Karpas-422 (cell line): ENCODE measurements around the gene SLC16A8. TPM values are rescaled to one million over a fixed set of nuclear protein-coding genes. Genes with fewer than 3 reads are reported as not detected.

Source experiments
- DNase-seq: peaks from one replicate; pipeline ENCODE4 v3.0.0-alpha.2; 2015
- H2AFZ ChIP-seq: fragments of 200-600 bp; sonication (generic); 2 replicates; pipeline ENCODE4 v1.6.1; 2014; ENCODE audit warnings: antibody characterized with exemption, low read length, mixed read lengths
- H3K27ac ChIP-seq: fragments of 200-600 bp; sonication (generic); 2 replicates; pipeline ENCODE4 v1.5.1; 2014; ENCODE audit warnings: mild to moderate bottlenecking, low read length, moderate library complexity
- H3K27me3 ChIP-seq: fragments of 200-600 bp; sonication (generic); 2 replicates; pipeline ENCODE4 v1.6.1; 2014; ENCODE audit warnings: low read length, mixed read lengths
- H3K36me3 ChIP-seq: fragments of 200-600 bp; sonication (generic); 2 replicates; pipeline ENCODE4 v1.6.1; 2014; ENCODE audit warnings: low read length, mixed read lengths; ENCODE audit not compliant: insufficient read depth
- H3K4me1 ChIP-seq: fragments of 200-600 bp; sonication (generic); 2 replicates; pipeline ENCODE4 v1.6.1; 2014; ENCODE audit warnings: mild to moderate bottlenecking, low read length, mixed read lengths
- H3K4me2 ChIP-seq: fragments of 200-600 bp; sonication (generic); 2 replicates; pipeline ENCODE4 v1.6.1; 2014; ENCODE audit warnings: low read length, low read depth, mild to moderate bottlenecking; ENCODE audit not compliant: poor library complexity, severe bottlenecking
- H3K4me3 ChIP-seq: fragments of 200-600 bp; sonication (generic); 2 replicates; pipeline ENCODE4 v1.5.1; 2014; ENCODE audit warnings: mild to moderate bottlenecking, antibody characterized with exemption, low read length, mixed read lengths
- H3K79me2 ChIP-seq: fragments of 200-600 bp; sonication (generic); 2 replicates; pipeline ENCODE4 v1.6.1; 2014; ENCODE audit warnings: mild to moderate bottlenecking, low read length, mixed read lengths
- H3K9ac ChIP-seq: fragments of 200-600 bp; sonication (generic); 2 replicates; pipeline ENCODE4 v1.6.0; 2014; ENCODE audit warnings: low read length
- H3K9me2 ChIP-seq: fragments of 200-600 bp; sonication (generic), shearing (Covaris generic); replicated peaks from 2 replicates; pipeline ENCODE4 v1.6.0; 2014; ENCODE audit warnings: mild to moderate bottlenecking, low read length, moderate library complexity; ENCODE audit not compliant: insufficient read depth
- H3K9me3 ChIP-seq: fragments of 300-700, 200-600 bp; sonication (generic); 2 replicates; pipeline ENCODE4 v1.6.1; 2014; ENCODE audit warnings: low read length, mixed read lengths
- H4K20me1 ChIP-seq: fragments of 200-600 bp; sonication (generic); 2 replicates; pipeline ENCODE4 v1.6.1; 2014; ENCODE audit warnings: mild to moderate bottlenecking, antibody characterized with exemption, low read length, low read depth; ENCODE audit not compliant: insufficient read depth
- total RNA-seq: library from RNA; depleted of rRNA; stranded (reverse); fragments of >200 nt; shearing (Covaris generic); gene quantifications from 2 replicates; pipeline ENCODE4 v1.2.3, GENCODE V29; 2014; ENCODE audit warnings: low replicate concordance

The SLC16A8 gene
- total RNA-seq, 1 experiment from 2014 or later: not detected

DNA sequence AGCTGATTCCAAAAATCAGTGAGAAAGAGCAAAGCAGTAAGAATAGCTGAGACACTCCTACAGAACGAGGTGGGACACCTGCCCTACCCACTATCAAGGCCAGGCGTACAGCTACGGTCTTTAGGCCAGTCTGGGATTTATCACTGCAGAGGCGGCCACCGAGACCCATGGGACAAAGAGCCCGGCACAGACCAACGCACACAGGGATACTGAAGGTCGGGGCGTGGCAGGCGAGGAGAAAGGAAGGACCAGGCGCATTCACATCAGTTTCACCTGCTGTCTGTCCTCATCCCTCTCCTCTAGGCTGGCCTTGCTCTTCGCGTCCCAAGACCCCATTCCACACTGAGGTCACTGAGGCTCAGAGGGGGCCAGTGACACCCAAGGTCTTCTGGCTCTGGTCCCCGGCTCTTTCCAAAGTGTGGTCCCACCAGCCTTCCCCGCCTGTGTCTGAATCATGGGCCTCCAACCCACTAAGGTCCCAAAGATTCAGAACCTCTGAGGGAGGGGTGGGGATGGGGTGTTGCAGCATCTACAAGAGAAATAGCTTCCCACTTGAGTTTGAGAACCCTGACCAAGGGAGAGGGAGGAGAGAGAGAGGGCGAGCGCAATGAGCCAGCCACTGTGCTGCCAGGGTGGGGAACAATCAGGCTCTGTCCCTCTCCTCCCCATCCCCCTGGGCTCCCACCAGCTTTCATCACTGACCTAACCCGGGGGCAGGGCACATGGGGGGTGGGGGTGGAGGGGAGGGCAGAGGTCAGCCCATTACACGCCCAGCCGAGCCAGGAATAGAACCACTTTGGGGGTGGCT lies 34.0 kb downstream of the SLC16A8 start:
- Histone ChIP-seq H3K4me3 (no peak overlapping the region), H3K36me3 (no peaks in the 10 kb centered on the region), H2AFZ (no peak overlapping the region), H3K9me3 (no peaks in the 10 kb centered on the region), H4K20me1 (no peaks in the 10 kb centered on the region), H3K4me2 (no peak overlapping the region), H3K27ac (no peak overlapping the region), H3K9ac (no peak overlapping the region), H3K79me2 (no peaks in the 10 kb centered on the region), H3K4me1 (peaks cover 8% of the 10 kb centered on the region), H3K9me2 (no peaks in the 10 kb centered on the region), H3K27me3 (no peaks in the 10 kb centered on the region)
- DNase-seq: no peak

DNA sequence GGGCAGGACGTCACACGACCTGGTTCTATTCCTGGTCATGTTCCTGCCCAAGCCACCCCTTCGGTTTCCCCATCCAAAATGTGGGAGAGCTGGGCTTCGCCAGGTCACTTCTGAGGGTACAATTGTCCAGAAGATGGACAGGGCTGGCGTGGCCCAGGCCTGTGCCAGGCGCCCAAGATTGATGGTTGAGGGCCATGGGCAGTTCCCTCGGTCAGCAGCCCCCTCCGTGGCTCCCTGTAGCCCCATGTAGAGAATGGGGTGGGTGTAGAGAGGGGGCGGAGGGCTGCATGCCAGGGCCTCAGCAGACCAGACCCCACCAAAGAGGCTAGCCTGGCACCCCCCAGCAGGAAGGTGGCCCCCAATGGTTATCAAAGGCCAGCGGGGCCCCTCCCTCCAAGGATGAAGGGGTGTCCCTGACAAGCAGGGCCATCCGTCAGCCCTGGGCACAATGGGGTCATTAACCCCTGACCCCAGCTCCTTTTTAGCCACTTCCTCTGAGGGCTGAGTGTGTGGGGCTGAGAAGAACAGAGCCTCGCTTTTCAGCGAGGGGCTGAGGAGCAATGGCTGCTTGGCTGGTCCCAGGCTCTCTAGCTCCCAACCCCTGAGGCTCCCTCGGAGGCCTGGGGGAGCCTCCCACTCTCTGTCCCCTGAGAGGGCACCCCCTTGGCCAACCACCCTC lies 37.8 kb downstream of the SLC16A8 start:
- no peaks in the 10 kb centered on the region for H4K20me1 ChIP-seq
- no peaks in the 10 kb centered on the region for H3K27me3 ChIP-seq
- peaks cover 22% of the 10 kb centered on the region for H3K4me1 ChIP-seq
- no peak overlapping the region for H3K4me3 ChIP-seq
- H2AFZ ChIP-seq: no peak overlapping the region
- no peak overlapping the region for H3K27ac ChIP-seq
- H3K36me3 ChIP-seq: no peaks in the 10 kb centered on the region
- no peak for DNase-seq
- no peaks in the 10 kb centered on the region for H3K9me3 ChIP-seq
- no peak overlapping the region for H3K9ac ChIP-seq
- H3K79me2 ChIP-seq: no peaks in the 10 kb centered on the region
- no peaks in the 10 kb centered on the region for H3K9me2 ChIP-seq
- no peak overlapping the region for H3K4me2 ChIP-seq

DNA sequence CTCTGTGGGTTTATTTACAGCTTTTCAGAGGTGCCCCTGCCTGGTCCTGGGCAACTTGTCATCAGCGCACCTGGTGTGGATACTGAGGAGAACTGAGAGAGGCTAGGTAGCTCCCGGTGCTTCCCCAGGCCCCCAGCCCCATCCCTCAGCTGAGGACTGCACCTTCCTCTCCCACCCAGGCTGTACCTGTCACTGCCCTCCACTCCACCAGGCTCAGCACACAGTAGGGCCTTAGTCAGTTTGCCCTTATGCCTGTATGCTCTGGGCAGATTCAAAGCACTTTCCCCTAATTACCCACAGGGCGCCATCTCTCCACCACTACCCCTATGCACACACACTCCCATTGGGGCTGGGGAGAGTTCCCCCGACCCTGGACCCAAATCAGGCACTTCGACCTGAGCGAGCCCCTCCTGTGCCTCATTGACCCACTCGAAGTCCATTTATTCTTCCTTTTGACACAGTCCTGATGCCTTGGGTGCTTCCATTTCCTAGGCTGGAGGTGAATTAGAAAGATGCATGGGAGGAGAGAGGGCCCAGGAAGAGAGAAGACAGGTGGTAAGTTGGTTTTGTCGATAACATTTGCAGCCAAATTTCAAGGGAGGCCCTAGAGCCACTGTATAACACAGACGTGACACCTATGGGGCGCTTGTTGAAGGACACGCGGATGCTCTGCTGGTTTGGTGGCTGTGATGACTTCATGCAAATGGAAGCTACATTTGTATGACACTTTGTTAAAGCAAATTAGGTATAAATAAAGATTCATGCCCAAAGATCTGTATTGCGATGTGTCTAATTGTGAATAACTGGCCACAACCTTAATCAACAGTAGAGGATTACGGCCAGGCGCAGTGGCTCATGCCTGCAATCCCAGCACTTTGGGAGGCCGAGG lies 40.6 kb downstream of the SLC16A8 start:
- Histone ChIP-seq H3K9me3 (no peaks in the 10 kb centered on the region), H3K4me1 (peaks cover 22% of the 10 kb centered on the region), H3K4me3 (no peak overlapping the region), H3K79me2 (no peaks in the 10 kb centered on the region), H3K27me3 (no peaks in the 10 kb centered on the region), H2AFZ (no peak overlapping the region), H3K9ac (no peak overlapping the region), H3K9me2 (no peaks in the 10 kb centered on the region), H3K27ac (no peak overlapping the region), H3K4me2 (no peak overlapping the region), H3K36me3 (no peaks in the 10 kb centered on the region), H4K20me1 (no peaks in the 10 kb centered on the region)
- DNase-seq: peak; percentile 83

GRCh38 chr22:38042488-38042790 lies 41.5 kb downstream of the SLC16A8 start:
- Histone ChIP-seq H3K4me2 (no peak overlapping the region), H3K4me3 (no peak overlapping the region), H3K36me3 (no peaks in the 10 kb centered on the region), H4K20me1 (no peaks in the 10 kb centered on the region), H3K79me2 (no peaks in the 10 kb centered on the region), H3K9me2 (no peaks in the 10 kb centered on the region), H3K27me3 (no peaks in the 10 kb centered on the region), H2AFZ (no peak overlapping the region), H3K4me1 (peaks cover 22% of the 10 kb centered on the region), H3K9me3 (no peaks in the 10 kb centered on the region), H3K9ac (no peak overlapping the region), H3K27ac (no peak overlapping the region)
- DNase-seq: no peak

GRCh38 chr22:38041760-38042487 lies 42.1 kb downstream of the SLC16A8 start:
- H3K27me3 ChIP-seq: no peaks in the 10 kb centered on the region
- no peaks in the 10 kb centered on the region for H3K9me3 ChIP-seq

DNA sequence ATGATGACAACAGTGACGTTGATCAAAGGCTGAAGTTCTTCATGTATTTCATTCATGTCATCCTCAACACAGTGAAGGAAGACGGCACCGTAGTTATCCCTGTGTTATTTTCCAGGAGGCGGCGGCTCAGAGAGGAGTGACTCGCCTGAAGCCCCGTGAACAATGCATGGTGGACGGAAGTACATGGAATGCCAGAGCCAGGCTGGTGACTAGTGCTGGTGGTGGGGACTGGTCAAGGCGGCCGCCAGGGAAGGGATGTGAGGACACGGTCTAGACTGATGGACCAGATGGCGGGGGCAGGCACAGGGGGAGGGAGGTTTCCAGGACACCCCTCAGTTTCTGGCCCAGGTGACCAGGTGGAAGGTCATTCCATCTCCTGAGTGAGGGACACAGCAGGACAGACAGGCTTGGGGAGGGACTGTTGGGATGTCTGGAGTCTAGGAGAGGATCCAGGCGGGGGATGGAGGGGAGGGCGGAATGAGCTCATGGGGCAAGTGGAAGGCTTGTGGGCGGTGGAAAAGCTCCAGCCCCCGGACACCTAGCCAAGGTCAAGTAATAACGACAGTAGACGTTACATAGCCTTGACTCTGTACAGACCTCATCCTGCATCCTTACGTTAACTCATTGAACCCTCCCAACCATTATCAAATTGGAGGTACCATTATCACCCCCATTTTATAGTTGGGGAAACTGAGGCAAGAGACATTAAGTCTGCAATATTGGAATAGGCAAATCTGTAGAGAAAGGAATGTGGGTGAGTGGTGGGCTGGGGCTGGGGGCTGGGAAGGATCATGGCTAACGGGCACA lies 42.8 kb downstream of the SLC16A8 start:
- DNase-seq: no peak
- Histone ChIP-seq H3K27me3 (no peaks in the 10 kb centered on the region), H3K36me3 (no peaks in the 10 kb centered on the region), H3K9me2 (no peaks in the 10 kb centered on the region), H3K4me3 (no peak overlapping the region), H3K4me1 (peaks cover 27% of the 10 kb centered on the region), H4K20me1 (no peaks in the 10 kb centered on the region), H3K9me3 (no peaks in the 10 kb centered on the region), H3K9ac (no peak overlapping the region), H2AFZ (no peak overlapping the region), H3K79me2 (no peaks in the 10 kb centered on the region), H3K27ac (no peak overlapping the region), H3K4me2 (no peak overlapping the region)

More at GRCh38 chr22:38041760-38042487, 42.1 kb downstream of the SLC16A8 start:
- no peak for DNase-seq
- no peak overlapping the region for H3K9ac ChIP-seq
- peaks cover 22% of the 10 kb centered on the region for H3K4me1 ChIP-seq
- H4K20me1 ChIP-seq: no peaks in the 10 kb centered on the region
- no peaks in the 10 kb centered on the region for H3K79me2 ChIP-seq
- H2AFZ ChIP-seq: no peak overlapping the region
- no peaks in the 10 kb centered on the region for H3K9me2 ChIP-seq
- H3K27ac ChIP-seq: no peak overlapping the region
- H3K4me2 ChIP-seq: no peak overlapping the region
- H3K36me3 ChIP-seq: no peaks in the 10 kb centered on the region
- no peak overlapping the region for H3K4me3 ChIP-seq

DNA sequence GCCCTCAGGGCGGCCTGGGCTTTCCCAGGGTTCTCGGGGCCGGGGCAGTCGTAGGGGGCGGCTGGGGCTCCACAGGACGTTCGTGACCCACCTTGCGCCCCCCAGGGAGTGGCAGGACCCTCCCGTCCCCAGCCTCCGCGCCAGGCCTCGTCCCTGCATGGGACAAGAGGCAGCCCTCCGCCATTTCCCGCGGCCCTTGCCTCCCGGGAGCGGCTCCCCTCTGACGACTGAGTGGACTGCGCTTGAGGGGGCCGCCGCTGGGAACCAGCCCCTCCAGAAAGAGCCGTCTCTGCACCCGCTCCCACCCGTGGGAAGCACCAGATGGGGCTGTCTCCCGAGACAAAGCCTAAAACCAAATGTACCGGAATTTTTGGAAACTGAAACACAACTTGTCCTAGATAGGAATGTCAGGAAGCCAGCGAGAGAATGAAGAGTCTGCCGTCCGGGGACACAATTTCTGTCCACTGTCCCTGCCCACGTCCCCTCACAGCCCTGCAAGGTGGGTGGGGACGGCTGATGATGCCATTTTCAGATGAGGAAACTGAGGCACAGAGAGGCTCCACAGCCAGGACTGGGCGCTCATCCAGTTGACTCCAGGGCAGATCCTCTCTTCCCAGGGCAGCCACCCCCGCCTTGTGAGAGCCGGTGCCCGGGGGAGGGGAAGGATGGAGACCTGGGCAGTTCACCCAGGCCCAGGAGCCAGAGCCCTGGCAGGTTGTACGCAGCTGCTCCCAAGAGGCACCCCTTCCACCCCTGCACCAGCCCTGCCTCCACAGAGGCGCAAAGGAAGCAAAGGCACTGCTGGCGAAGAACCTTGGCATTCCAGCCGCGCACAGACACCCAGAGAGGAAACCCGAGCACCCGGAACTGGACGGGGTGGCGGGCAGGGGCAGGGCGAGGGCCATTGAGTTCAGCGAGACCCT lies 44.8 kb downstream of the SLC16A8 start:
- H3K27ac ChIP-seq: no peak overlapping the region
- no peaks in the 10 kb centered on the region for H3K36me3 ChIP-seq
- no peaks in the 10 kb centered on the region for H3K79me2 ChIP-seq
- no peak for DNase-seq
- no peaks in the 10 kb centered on the region for H3K27me3 ChIP-seq
- no peak overlapping the region for H2AFZ ChIP-seq
- no peaks in the 10 kb centered on the region for H4K20me1 ChIP-seq
- peaks cover 47% of the 10 kb centered on the region for H3K4me1 ChIP-seq
- no peaks in the 10 kb centered on the region for H3K9me2 ChIP-seq
- H3K9ac ChIP-seq: no peak overlapping the region
- H3K9me3 ChIP-seq: no peaks in the 10 kb centered on the region
- H3K4me3 ChIP-seq: no peak overlapping the region
- H3K4me2 ChIP-seq: no peak overlapping the region
